ENCODE measurements around the gene RSPH9.

- no peak for TF ChIP-seq EZH2 (IDR thresholded peaks at IDR 0.05; ENCODE audit: low read depth, unreplicated experiment)
- no peak for TF ChIP-seq CTCF (conservative IDR thresholded peaks at IDR 0.05; ENCODE audit: low read depth in 2 of 2)
- TF ChIP-seq EZH2phosphoT487 (IDR thresholded peaks at IDR 0.05; ENCODE audit: unreplicated experiment), result no peak
- TF ChIP-seq POLR2AphosphoS5 (IDR thresholded peaks at IDR 0.05; ENCODE audit: low read depth), result no peak
These were observed 34.2 kb downstream of the RSPH9 start for GRCh38 chr6:43679057-43679456.

Data from GM23338 (cell line).